ENCODE results near the gene GPC5. TPM values are rescaled to one million over a fixed set of nuclear protein-coding genes. Genes with fewer than 3 reads are reported as not detected.

The GPC5 gene
- total RNA-seq, 1 donor = not detected

DNA sequence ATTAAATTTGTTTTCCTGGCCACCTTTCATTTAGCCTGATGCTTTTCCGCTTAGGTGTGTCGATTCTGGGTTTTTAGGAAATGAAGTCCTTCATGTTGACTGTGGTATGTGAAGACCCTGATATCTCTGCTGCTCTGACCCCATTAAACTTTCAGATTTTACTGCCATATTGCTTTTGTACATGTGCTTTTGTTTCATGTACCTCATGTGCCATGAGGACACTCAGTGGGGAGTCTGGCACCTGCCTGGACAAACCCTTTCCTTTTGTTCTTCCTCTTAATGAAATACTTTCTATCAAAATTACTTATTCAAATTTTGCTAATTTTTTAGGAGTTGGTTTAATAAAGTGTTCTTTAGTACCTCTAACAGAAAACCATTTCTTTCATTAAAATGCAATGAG lies 774.8 kb downstream of the GPC5 start:
- H3K4me3 ChIP-seq (ENCODE audit: low read depth, low read length) = no peak overlapping the region
- no peak for TF ChIP-seq CTCF (IDR thresholded peaks at IDR 0.05; ENCODE audit: insufficient read depth, low read depth, low read length)
- DNase-seq (ENCODE audit: low read depth) = no peak

DNA sequence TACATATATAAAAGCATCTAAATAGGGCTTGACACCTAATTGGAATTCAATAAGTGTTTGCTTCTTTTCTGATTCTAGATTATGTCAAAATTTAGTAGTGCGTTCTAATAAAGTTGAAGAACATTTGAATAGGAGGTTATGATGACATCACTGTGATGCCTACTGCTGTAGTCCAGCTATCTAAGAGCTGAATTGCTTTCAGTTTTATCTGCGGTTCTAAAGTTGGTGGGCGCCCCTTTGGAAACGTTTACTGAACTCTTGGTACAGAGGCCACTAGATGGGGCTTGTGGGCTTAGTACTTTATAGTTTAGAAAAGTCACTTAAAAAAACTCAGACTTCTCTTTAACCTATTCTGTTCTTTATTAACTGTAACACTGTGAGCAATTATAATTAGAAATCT lies 776.9 kb downstream of the GPC5 start:
- H3K4me3 ChIP-seq (ENCODE audit: low read depth, low read length) = no peak overlapping the region
- DNase-seq (ENCODE audit: low read depth) = peak; percentile 53
- TF ChIP-seq CTCF (IDR thresholded peaks at IDR 0.05; ENCODE audit: insufficient read depth, low read depth, low read length) = peak; percentile 50

- DNase-seq (ENCODE audit: low read depth) = no peak
- TF ChIP-seq CTCF (IDR thresholded peaks at IDR 0.05; ENCODE audit: insufficient read depth, low read depth, low read length) = no peak
- H3K4me3 ChIP-seq (ENCODE audit: low read depth, low read length) = no peak overlapping the region
Measured at GRCh38 chr13:92177966-92178365, 779.5 kb downstream of the GPC5 start.

- no peak for DNase-seq (ENCODE audit: low read depth)
- no peak overlapping the region for H3K4me3 ChIP-seq (ENCODE audit: low read depth, low read length)
- TF ChIP-seq CTCF (IDR thresholded peaks at IDR 0.05; ENCODE audit: insufficient read depth, low read depth, low read length) = no peak
Measured at GRCh38 chr13:92179223-92179622, 780.8 kb downstream of the GPC5 start.

- peak; percentile 86 for TF ChIP-seq CTCF (IDR thresholded peaks at IDR 0.05; ENCODE audit: insufficient read depth, low read depth, low read length)
- DNase-seq (ENCODE audit: low read depth) = peak; percentile 34
- no peak overlapping the region for H3K4me3 ChIP-seq (ENCODE audit: low read depth, low read length)
Measured at GRCh38 chr13:92187378-92187989, 789.1 kb downstream of the GPC5 start.

- TF ChIP-seq CTCF (IDR thresholded peaks at IDR 0.05; ENCODE audit: insufficient read depth, low read depth, low read length) = no peak
- no peak overlapping the region for H3K4me3 ChIP-seq (ENCODE audit: low read depth, low read length)
- no peak for DNase-seq (ENCODE audit: low read depth)
Measured at GRCh38 chr13:92188574-92188973, 790.2 kb downstream of the GPC5 start.
